ENCODE data around the gene PVALEF. TPM values are rescaled to one million over a fixed set of nuclear protein-coding genes. Genes with fewer than 3 reads are reported as not detected.

Gene PVALEF
- total RNA-seq, 2 donors from 2014 or later, result not detected

GRCh38 chr17:81178136-81179091 is 13.1 kb downstream of the PVALEF start:
- Histone ChIP-seq H3K9me3 (no peaks in the 10 kb centered on the region), H3K4me3 (no peak overlapping the region), H3K27me3 (replicated peaks; ENCODE audit: insufficient read depth) (no peaks in the 10 kb centered on the region), H3K27ac (no peak overlapping the region), H3K4me1 (replicated peaks) (no peaks in the 10 kb centered on the region), H3K36me3 (no peaks in the 10 kb centered on the region)
- DNase-seq (ENCODE audit: low spot score), result no peak
- intact Hi-C loops (cut with DNase I), result no loop called here
- no peak for TF ChIP-seq POLR2AphosphoS5 (IDR thresholded peaks at IDR 0.05)
- no peak for TF ChIP-seq CTCF (IDR thresholded peaks at IDR 0.05)
- TF ChIP-seq POLR2A (IDR thresholded peaks at IDR 0.05), result no peak
- WGBS, result 88% methylated on average over 25 of the region's 25 CpGs

GRCh38 chr17:81179220-81179619 is 13.9 kb downstream of the PVALEF start:
- Histone ChIP-seq H3K4me1 (replicated peaks) (no peaks in the 10 kb centered on the region), H3K27me3 (replicated peaks; ENCODE audit: insufficient read depth) (no peaks in the 10 kb centered on the region), H3K27ac (no peak overlapping the region), H3K36me3 (no peaks in the 10 kb centered on the region), H3K9me3 (no peaks in the 10 kb centered on the region), H3K4me3 (no peak overlapping the region)
- 72% methylated on average over 9 of the region's 9 CpGs for WGBS
- no peak for TF ChIP-seq POLR2AphosphoS5 (IDR thresholded peaks at IDR 0.05)
- TF ChIP-seq CTCF (IDR thresholded peaks at IDR 0.05), result no peak
- TF ChIP-seq POLR2A (IDR thresholded peaks at IDR 0.05), result no peak
- intact Hi-C loops (cut with DNase I), result no loop called here
- no peak for DNase-seq (ENCODE audit: low spot score)

- Histone ChIP-seq H3K9me3 (no peaks in the 10 kb centered on the region), H3K4me1 (replicated peaks) (no peaks in the 10 kb centered on the region), H3K36me3 (no peaks in the 10 kb centered on the region), H3K27me3 (replicated peaks; ENCODE audit: insufficient read depth) (no peaks in the 10 kb centered on the region), H3K4me3 (no peak overlapping the region), H3K27ac (no peak overlapping the region)
- no peak for TF ChIP-seq POLR2A (IDR thresholded peaks at IDR 0.05)
- 51% methylated on average over 11 of the region's 12 CpGs for WGBS
- intact Hi-C loops (cut with DNase I), result no loop called here
- no peak for DNase-seq (ENCODE audit: low spot score)
Observed at GRCh38 chr17:81179861-81180260, 14.6 kb downstream of the PVALEF start.

- Histone ChIP-seq H3K4me3 (no peak overlapping the region), H3K27ac (no peak overlapping the region), H3K4me1 (replicated peaks) (no peaks in the 10 kb centered on the region), H3K27me3 (replicated peaks; ENCODE audit: insufficient read depth) (no peaks in the 10 kb centered on the region), H3K36me3 (no peaks in the 10 kb centered on the region), H3K9me3 (no peaks in the 10 kb centered on the region)
- TF ChIP-seq POLR2AphosphoS5 (IDR thresholded peaks at IDR 0.05) (no peak), CTCF (IDR thresholded peaks at IDR 0.05) (no peak), POLR2A (IDR thresholded peaks at IDR 0.05) (no peak)
- 87% methylated on average over 49 of the region's 49 CpGs for WGBS
- intact Hi-C loops (cut with DNase I), result no loop called here
- no peak for DNase-seq (ENCODE audit: low spot score)
Observed at GRCh38 chr17:81180836-81181810, 15.8 kb downstream of the PVALEF start.

GRCh38 chr17:81181811-81182185 is 16.5 kb downstream of the PVALEF start:
- Histone ChIP-seq H3K4me1 (replicated peaks) (no peaks in the 10 kb centered on the region), H3K4me3 (no peak overlapping the region), H3K27me3 (replicated peaks; ENCODE audit: insufficient read depth) (no peaks in the 10 kb centered on the region), H3K36me3 (no peaks in the 10 kb centered on the region), H3K27ac (no peak overlapping the region), H3K9me3 (no peaks in the 10 kb centered on the region)
- intact Hi-C loops (cut with DNase I), result no loop called here
- TF ChIP-seq POLR2A (IDR thresholded peaks at IDR 0.05) (no peak), CTCF (IDR thresholded peaks at IDR 0.05) (no peak), POLR2AphosphoS5 (IDR thresholded peaks at IDR 0.05) (no peak)
- 92% methylated on average over 17 of the region's 19 CpGs for WGBS
- DNase-seq (ENCODE audit: low spot score), result no peak

Data from prostate gland (tissue), 2 donors.